SJCRH30 (cell line): ENCODE results near the gene VAV3. TPM values are rescaled to one million over a fixed set of nuclear protein-coding genes. Genes with fewer than 3 reads are reported as not detected.

Experiments used
- DNase-seq, 2 experiments: peaks; one replicate each; pipeline ENCODE4 v3.0.0-alpha.2; 2015 to 2020
- H3K27ac ChIP-seq: fragments of 250-450 bp; sonication (Bioruptor Pico); 2 replicates; pipeline ENCODE4 v1.5.1; 2020; ENCODE audit warnings: mild to moderate bottlenecking, moderate library complexity
- H3K27me3 ChIP-seq: fragments of 250-450 bp; sonication (Bioruptor Pico); 2 replicates; pipeline ENCODE4 v1.5.1; 2020; ENCODE audit warnings: mild to moderate bottlenecking, moderate library complexity
- H3K36me3 ChIP-seq: fragments of 250-450 bp; sonication (Bioruptor Pico); 2 replicates; pipeline ENCODE4 v1.5.1; 2020; ENCODE audit warnings: mild to moderate bottlenecking, moderate library complexity
- H3K4me1 ChIP-seq: fragments of 250-450 bp; sonication (Bioruptor Pico); 2 replicates; pipeline ENCODE4 v1.5.1; 2020; ENCODE audit warnings: mild to moderate bottlenecking, moderate library complexity
- H3K4me3 ChIP-seq: fragments of 250-450 bp; sonication (Bioruptor Pico); 2 replicates; pipeline ENCODE4 v1.5.1; 2020; ENCODE audit warnings: mild to moderate bottlenecking, moderate library complexity
- H3K9me3 ChIP-seq: fragments of 250-450 bp; sonication (Bioruptor Pico); replicated peaks from 2 replicates; pipeline ENCODE4 v1.5.1; 2020; ENCODE audit warnings: mild to moderate bottlenecking, moderate library complexity
- total RNA-seq: library from RNA; depleted of rRNA; stranded (reverse); fragments of >200 nt; shearing (Covaris generic); gene quantifications from 2 replicates; pipeline ENCODE4 v1.2.3, GENCODE V29; 2014

VAV3 gene
- total RNA-seq, 1 experiment from 2014 or later, result 35.5 TPM

GRCh38 chr1:107981277-107981676 lies 16.3 kb upstream of the VAV3 start:
- Histone ChIP-seq H3K36me3 (no peaks in the 10 kb centered on the region), H3K27me3 (no peaks in the 10 kb centered on the region), H3K9me3 (no peaks in the 10 kb centered on the region), H3K4me3 (no peak overlapping the region), H3K27ac (no peak overlapping the region), H3K4me1 (peaks cover 15% of the 10 kb centered on the region)
- no peak for DNase-seq

GRCh38 chr1:107979926-107980325 lies 14.9 kb upstream of the VAV3 start:
- Histone ChIP-seq H3K27me3 (no peaks in the 10 kb centered on the region), H3K4me1 (peaks cover 23% of the 10 kb centered on the region), H3K9me3 (no peaks in the 10 kb centered on the region), H3K4me3 (no peak overlapping the region), H3K27ac (no peak overlapping the region), H3K36me3 (no peaks in the 10 kb centered on the region)
- DNase-seq, result no peak

GRCh38 chr1:107979088-107979487 lies 14.1 kb upstream of the VAV3 start:
- H3K36me3 ChIP-seq, result no peaks in the 10 kb centered on the region
- no peak for DNase-seq
- H3K9me3 ChIP-seq, result no peaks in the 10 kb centered on the region
- H3K27me3 ChIP-seq, result no peaks in the 10 kb centered on the region
- H3K4me3 ChIP-seq, result no peak overlapping the region
- no peak overlapping the region for H3K27ac ChIP-seq
- peaks cover 26% of the 10 kb centered on the region for H3K4me1 ChIP-seq

GRCh38 chr1:107976836-107977235 lies 11.9 kb upstream of the VAV3 start:
- peak; percentile 74 to 94 for DNase-seq
- Histone ChIP-seq H3K9me3 (no peaks in the 10 kb centered on the region), H3K4me3 (no peak overlapping the region; the same call in 1 of the 2 replicates)

GRCh38 chr1:107976431-107976830 lies 11.5 kb upstream of the VAV3 start:
- Histone ChIP-seq H3K36me3 (no peaks in the 10 kb centered on the region), H3K4me1 (peaks cover 44% of the 10 kb centered on the region), H3K4me3 (peak overlapping the region; percentile 27), H3K27me3 (no peaks in the 10 kb centered on the region), H3K9me3 (no peaks in the 10 kb centered on the region), H3K27ac (peak overlapping the region; percentile 98)
- peak; percentile 63 to 74 for DNase-seq

More at GRCh38 chr1:107976836-107977235, 11.9 kb upstream of the VAV3 start:
- Histone ChIP-seq H3K27ac (peak overlapping the region; percentile 98), H3K36me3 (no peaks in the 10 kb centered on the region), H3K4me1 (peaks cover 44% of the 10 kb centered on the region), H3K27me3 (no peaks in the 10 kb centered on the region)

GRCh38 chr1:107975851-107976250 lies 10.9 kb upstream of the VAV3 start:
- Histone ChIP-seq H3K4me3 (peak overlapping the region; percentile 27), H3K4me1 (peaks cover 44% of the 10 kb centered on the region), H3K36me3 (no peaks in the 10 kb centered on the region), H3K27me3 (no peaks in the 10 kb centered on the region), H3K9me3 (no peaks in the 10 kb centered on the region), H3K27ac (peak overlapping the region; percentile 98)
- peak; percentile 64 to 83 for DNase-seq

GRCh38 chr1:107974090-107974489 lies 9.1 kb upstream of the VAV3 start:
- peak overlapping the region; percentile 98 for H3K27ac ChIP-seq
- H3K4me3 ChIP-seq, result no peak overlapping the region
- peak in 1 of 2 experiments; percentile 17 for DNase-seq
- no peaks in the 10 kb centered on the region for H3K27me3 ChIP-seq
- no peaks in the 10 kb centered on the region for H3K36me3 ChIP-seq
- no peaks in the 10 kb centered on the region for H3K9me3 ChIP-seq
- peaks cover 48% of the 10 kb centered on the region for H3K4me1 ChIP-seq

GRCh38 chr1:107972391-107973180 lies 7.6 kb upstream of the VAV3 start:
- Histone ChIP-seq H3K36me3 (no peaks in the 10 kb centered on the region), H3K4me3 (no peak overlapping the region), H3K9me3 (no peaks in the 10 kb centered on the region), H3K27me3 (no peaks in the 10 kb centered on the region), H3K27ac (no peak overlapping the region), H3K4me1 (peaks cover 46% of the 10 kb centered on the region)
- DNase-seq, result peak in 1 of 2 experiments; percentile 25

- peaks cover 11% of the 10 kb centered on the region; the same call in 1 of the 2 replicates for H3K4me1 ChIP-seq
Measured at GRCh38 chr1:107966550-107966949, 1.6 kb upstream of the VAV3 start.

GRCh38 chr1:107964336-107965109 lies 457 bp downstream of the VAV3 start:
- no peaks in the 10 kb centered on the region for H3K36me3 ChIP-seq
- H3K27ac ChIP-seq, result peak overlapping the region; percentile 56
- peak in 1 of 2 experiments; percentile 46 for DNase-seq
- peak overlapping the region; percentile 72 for H3K4me3 ChIP-seq
- no peaks in the 10 kb centered on the region for H3K27me3 ChIP-seq
- H3K4me1 ChIP-seq, result peaks cover 7% of the 10 kb centered on the region; the same call in 1 of the 2 replicates
- H3K9me3 ChIP-seq, result no peaks in the 10 kb centered on the region

More at GRCh38 chr1:107966550-107966949, 1.6 kb upstream of the VAV3 start:
- no peaks in the 10 kb centered on the region for H3K27me3 ChIP-seq
- no peaks in the 10 kb centered on the region for H3K9me3 ChIP-seq
- no peaks in the 10 kb centered on the region for H3K36me3 ChIP-seq
- H3K4me3 ChIP-seq, result no peak overlapping the region
- no peak for DNase-seq
- no peak overlapping the region for H3K27ac ChIP-seq

GRCh38 chr1:107963601-107964335 lies 1.2 kb downstream of the VAV3 start:
- Histone ChIP-seq H3K27ac (peak overlapping the region; percentile 56), H3K4me3 (peak overlapping the region; percentile 72), H3K27me3 (no peaks in the 10 kb centered on the region), H3K36me3 (no peaks in the 10 kb centered on the region), H3K9me3 (no peaks in the 10 kb centered on the region), H3K4me1 (peaks cover 7% of the 10 kb centered on the region; the same call in 1 of the 2 replicates)
- DNase-seq, result peak; percentile 54 to 70

GRCh38 chr1:107963008-107963407 lies 2.0 kb downstream of the VAV3 start:
- Histone ChIP-seq H3K9me3 (no peaks in the 10 kb centered on the region), H3K36me3 (no peaks in the 10 kb centered on the region), H3K27ac (peak overlapping the region; percentile 56), H3K27me3 (no peaks in the 10 kb centered on the region), H3K4me1 (peaks cover 7% of the 10 kb centered on the region; the same call in 1 of the 2 replicates), H3K4me3 (peak overlapping the region; percentile 72)
- peak; percentile 59 to 77 for DNase-seq

GRCh38 chr1:107954719-107955415 lies 10.1 kb downstream of the VAV3 start:
- Histone ChIP-seq H3K27me3 (no peaks in the 10 kb centered on the region), H3K4me1 (peaks cover 31% of the 10 kb centered on the region), H3K36me3 (no peaks in the 10 kb centered on the region), H3K4me3 (no peak overlapping the region), H3K27ac (no peak overlapping the region), H3K9me3 (no peaks in the 10 kb centered on the region)
- DNase-seq, result peak in 1 of 2 experiments; percentile 44

GRCh38 chr1:107954126-107954525 lies 10.9 kb downstream of the VAV3 start:
- peaks cover 31% of the 10 kb centered on the region for H3K4me1 ChIP-seq
- peak overlapping the region; percentile 53 for H3K27ac ChIP-seq
- H3K36me3 ChIP-seq, result no peaks in the 10 kb centered on the region
- no peak overlapping the region for H3K4me3 ChIP-seq
- no peaks in the 10 kb centered on the region for H3K9me3 ChIP-seq
- DNase-seq, result peak in 1 of 2 experiments; percentile 63
- no peaks in the 10 kb centered on the region for H3K27me3 ChIP-seq
